Endothelial cell of umbilical vein (primary cell): Measurements from ENCODE around the gene MCOLN3. TPM values are rescaled to one million over a fixed set of nuclear protein-coding genes. Genes with fewer than 3 reads are reported as not detected.

Experiments
- BruUV-seq: library from RNA; stranded (reverse); fragments of 400-500 nt; replicated peaks from 2 replicates; lab custom pipeline; 2021; lab: Mats Ljungman, UMichigan
- CTCF ChIA-PET: fragments of 300-600, 350-600 bp; sonication (Branson Sonifier 250); formaldehyde crosslinking; loops from one replicate; lab custom pipeline; 2021; ENCODE audit warnings: antibody characterized with exemption, inconsistent platforms; lab: Charles Lee
- POLR2A ChIA-PET: fragments of 300-600, 350-600 bp; sonication (Branson Sonifier 250); formaldehyde crosslinking; loops from one replicate; lab custom pipeline; 2021; ENCODE audit warnings: antibody characterized with exemption, inconsistent platforms; lab: Charles Lee
- DNase-seq: peaks from one replicate; pipeline ENCODE4 v3.0.0-alpha.2; 2011; ENCODE audit warnings: low read depth, low spot score
- FAIRE-seq: peaks from 2 replicates; lab custom pipeline; 2011; peaks lifted over from hg19 to GRCh38; lab: Jason Lieb, UNC
- H2AFZ ChIP-seq: 2 replicates; pipeline ENCODE4 v1.6.0; 2012; ENCODE audit warnings: low read depth, low read length, control low read depth, inconsistent platforms
- H3K27ac ChIP-seq: 2 replicates; pipeline ENCODE4 v1.5.1; 2011; ENCODE audit warnings: low read depth, mild to moderate bottlenecking, control low read depth, low read length, moderate library complexity; ENCODE audit not compliant: insufficient read depth
- H3K27me3 ChIP-seq, 2 experiments: 2 replicates each; pipeline versions ENCODE4 v1.6.0 to v1.6.1; 2011; ENCODE audit warnings: low read length in 2 of 2, mixed read lengths in 1 of 2; ENCODE audit not compliant: control insufficient read depth in 2 of 2, insufficient read depth in 2 of 2
- H3K36me3 ChIP-seq, 2 experiments: 2 replicates in 1 of 2; 3 replicates in 1 of 2; pipeline ENCODE4 v1.5.1; 2011; ENCODE audit warnings: low read length in 2 of 2, mild to moderate bottlenecking in 1 of 2, moderate library complexity in 1 of 2; ENCODE audit not compliant: control insufficient read depth in 2 of 2, insufficient read depth in 2 of 2; ENCODE audit errors: extremely low read depth in 1 of 2
- H3K4me1 ChIP-seq: 3 replicates; pipeline ENCODE4 v1.5.1; 2011; ENCODE audit warnings: mild to moderate bottlenecking, low read length; ENCODE audit not compliant: control insufficient read depth, insufficient read depth; ENCODE audit errors: extremely low read depth
- H3K4me2 ChIP-seq: 2 replicates; pipeline ENCODE4 v1.6.1; 2011; ENCODE audit warnings: low read length, control low read depth, mixed read lengths; ENCODE audit not compliant: insufficient read depth
- H3K4me3 ChIP-seq, 3 experiments: fragments of 200-600 bp in 1 of 3; sonication (generic), shearing (Covaris generic) in 1 of 3; replicated peaks in 1 of 3; 2 replicates each; pipeline ENCODE4 v1.5.1; 2011 to 2016; ENCODE audit warnings: control low read depth in 3 of 3, low read length in 3 of 3, mild to moderate bottlenecking in 2 of 3, inconsistent platforms in 1 of 3, low read depth in 1 of 3, moderate library complexity in 1 of 3; ENCODE audit not compliant: insufficient read depth in 1 of 3
- H3K79me2 ChIP-seq: 2 replicates; pipeline ENCODE4 v1.6.0; 2012; ENCODE audit warnings: low read length, inconsistent platforms; ENCODE audit not compliant: control insufficient read depth, insufficient read depth
- H3K9ac ChIP-seq: replicated peaks from 2 replicates; pipeline ENCODE3; 2011; ENCODE audit warnings: low read length, control low read depth; ENCODE audit not compliant: insufficient read depth; ENCODE audit errors: extremely low read depth
- H3K9me1 ChIP-seq: replicated peaks from 3 replicates; pipeline ENCODE4 v1.6.0; 2011; ENCODE audit warnings: mild to moderate bottlenecking, low read length; ENCODE audit not compliant: control insufficient read depth, insufficient read depth; ENCODE audit errors: extremely low read depth
- H3K9me3 ChIP-seq: replicated peaks from 2 replicates; pipeline ENCODE4 v1.5.1; 2012; ENCODE audit warnings: low read length, inconsistent platforms; ENCODE audit not compliant: control insufficient read depth, insufficient read depth
- H4K20me1 ChIP-seq: replicated peaks from 2 replicates; pipeline ENCODE3; 2011; ENCODE audit warnings: mild to moderate bottlenecking, low read length; ENCODE audit not compliant: control insufficient read depth, insufficient read depth; ENCODE audit errors: extremely low read depth
- EZH2 ChIP-seq: IDR thresholded peaks from 2 replicates; pipeline ENCODE4 v1.6.1; 2012; ENCODE audit warnings: borderline replicate concordance, low read depth, mild to moderate bottlenecking, moderate library complexity, low read length, inconsistent platforms; ENCODE audit not compliant: severe bottlenecking
- FOS ChIP-seq: IDR thresholded peaks from 2 replicates; pipeline ENCODE4 v1.6.1; 2011; ENCODE audit warnings: mild to moderate bottlenecking, low read length, moderate library complexity, borderline replicate concordance; ENCODE audit not compliant: insufficient read depth
- GATA2 ChIP-seq: IDR thresholded peaks from 2 replicates; pipeline ENCODE4 v1.7.0; 2011; ENCODE audit warnings: low read depth, mild to moderate bottlenecking, moderate library complexity, mixed read lengths, low read length; ENCODE audit not compliant: insufficient read length, insufficient read depth
- JUN ChIP-seq: IDR thresholded peaks from 2 replicates; pipeline ENCODE4 v1.6.1; 2011; ENCODE audit warnings: borderline replicate concordance, low read depth; ENCODE audit not compliant: insufficient read length, insufficient read depth
- MAX ChIP-seq: IDR thresholded peaks from 2 replicates; pipeline ENCODE4 v1.6.1; 2011; ENCODE audit not compliant: insufficient read depth, insufficient read length
- MYC ChIP-seq: IDR thresholded peaks from one replicate; pipeline ENCODE4 v1.6.1; 2011; ENCODE audit warnings: mild to moderate bottlenecking, low read depth, low read length
- POLR2A ChIP-seq: IDR thresholded peaks from 2 replicates; pipeline ENCODE4 v1.6.1; 2012; ENCODE audit warnings: low read depth, mild to moderate bottlenecking, control low read depth, low read length
- POLR2AphosphoS5 ChIP-seq: IDR thresholded peaks from 2 replicates; pipeline ENCODE4 v1.6.1; 2012; ENCODE audit warnings: low read depth, mild to moderate bottlenecking, control low read depth, low read length, moderate library complexity; ENCODE audit not compliant: insufficient read depth
- dilution Hi-C: fragments of 300-500 bp; cut with MboI; formaldehyde crosslinking; loops from one replicate; pipeline ENCODE4 v1.15.0; 2019; ENCODE audit warnings: low sequenced_read_pairs; ENCODE audit not compliant: extremely low pct_ligation_motif_present
- intact Hi-C: fragments of 100-400 bp; cut with micrococcal nuclease; formaldehyde crosslinking; loops from one replicate; pipeline ENCODE4 v1.10.0; 2022
- polyA plus RNA-seq, 4 experiments: library from polyadenylated mRNA; depleted of rRNA in 3 of 4; stranded (reverse) in 3 of 4; unstranded in 1 of 4; fragments of >200 nt; gene quantifications; 2 replicates each; pipeline versions ENCODE4 v1.2.1 to v1.2.3, GENCODE V29; 2011 to 2012; ENCODE audit warnings: missing spikeins in 1 of 4
- total RNA-seq: library from RNA; stranded (reverse); gene quantifications from 2 replicates; pipeline ENCODE4 v1.2.3, GENCODE V29; 2021
- TF ChIP-seq, protein P1 (sequence below), 2 donors: IDR thresholded peaks; 1 replicate in 1 of 2; 2 replicates in 1 of 2; pipeline ENCODE4 v1.5.1; 2011; ENCODE audit warnings: low read length in 2 of 2, mild to moderate bottlenecking in 2 of 2, moderate library complexity in 2 of 2, control low read depth in 1 of 2, inconsistent platforms in 1 of 2, low read depth in 1 of 2; ENCODE audit not compliant: insufficient read depth in 1 of 2; ENCODE audit errors: extremely low read depth in 1 of 2

MCOLN3 gene
- total and polyA plus RNA-seq, 2 donors (not counting 3 experiments of a cell fraction or from before 2014, with no cell fraction given) = 0.06 TPM; not detected in 1

DNA sequence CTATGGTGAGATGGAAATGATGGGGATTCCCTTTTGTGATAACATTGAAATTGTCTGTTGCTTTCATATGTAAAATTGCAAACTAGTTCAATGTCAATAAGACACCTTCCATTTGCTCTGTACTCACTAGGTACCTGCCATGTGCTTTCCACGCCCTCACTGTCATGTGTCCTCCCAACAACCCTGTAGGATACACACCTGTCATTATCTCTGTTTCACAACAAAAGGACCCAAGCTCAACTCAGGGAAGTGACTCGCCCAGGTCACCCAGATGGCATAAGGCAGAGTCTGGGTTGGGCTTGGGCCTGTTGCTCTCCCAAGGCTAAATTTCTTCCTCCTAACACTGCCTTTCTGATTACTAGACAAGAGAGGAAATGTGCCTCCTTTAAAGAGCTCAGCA lies 45.3 kb upstream of the MCOLN3 start:
- ChIA-PET CTCF (interaction anchor here (1.3 kb wide), 1 partner anchor 15 kb away, joined by 3 read pairs; no protein-coding TSS in a partner anchor), POLR2A (no interaction called here)
- no peaks in the 10 kb centered on the region for H3K4me1 ChIP-seq
- H2AFZ ChIP-seq = no peak overlapping the region
- TF ChIP-seq, protein P1, sequence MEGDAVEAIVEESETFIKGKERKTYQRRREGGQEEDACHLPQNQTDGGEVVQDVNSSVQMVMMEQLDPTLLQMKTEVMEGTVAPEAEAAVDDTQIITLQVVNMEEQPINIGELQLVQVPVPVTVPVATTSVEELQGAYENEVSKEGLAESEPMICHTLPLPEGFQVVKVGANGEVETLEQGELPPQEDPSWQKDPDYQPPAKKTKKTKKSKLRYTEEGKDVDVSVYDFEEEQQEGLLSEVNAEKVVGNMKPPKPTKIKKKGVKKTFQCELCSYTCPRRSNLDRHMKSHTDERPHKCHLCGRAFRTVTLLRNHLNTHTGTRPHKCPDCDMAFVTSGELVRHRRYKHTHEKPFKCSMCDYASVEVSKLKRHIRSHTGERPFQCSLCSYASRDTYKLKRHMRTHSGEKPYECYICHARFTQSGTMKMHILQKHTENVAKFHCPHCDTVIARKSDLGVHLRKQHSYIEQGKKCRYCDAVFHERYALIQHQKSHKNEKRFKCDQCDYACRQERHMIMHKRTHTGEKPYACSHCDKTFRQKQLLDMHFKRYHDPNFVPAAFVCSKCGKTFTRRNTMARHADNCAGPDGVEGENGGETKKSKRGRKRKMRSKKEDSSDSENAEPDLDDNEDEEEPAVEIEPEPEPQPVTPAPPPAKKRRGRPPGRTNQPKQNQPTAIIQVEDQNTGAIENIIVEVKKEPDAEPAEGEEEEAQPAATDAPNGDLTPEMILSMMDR (IDR thresholded peaks at IDR 0.05; ENCODE audit: extremely low read depth in 1 of 2, insufficient read depth in 1 of 2, low read depth in 1 of 2, low read length in 2 of 2) = no peak
- TF ChIP-seq MYC (no peak), POLR2AphosphoS5 (no peak), EZH2 (no peak), FOS (no peak), JUN (no peak), GATA2 (no peak), POLR2A (no peak), MAX (no peak)
- no peak overlapping the region for H3K9ac ChIP-seq
- H3K9me1 ChIP-seq = no peaks in the 10 kb centered on the region
- FAIRE-seq (no peak), DNase-seq (no peak)
- no peak overlapping the region for H3K4me2 ChIP-seq
- no peaks in the 10 kb centered on the region for H3K79me2 ChIP-seq
- H3K4me3 ChIP-seq = no peak overlapping the region
- H3K27ac ChIP-seq = no peak overlapping the region
- intact Hi-C loops = no loop called here
- H3K9me3 ChIP-seq = no peaks in the 10 kb centered on the region
- dilution Hi-C loops = no loop called here
- H3K27me3 ChIP-seq = peaks cover 10 to 48% of the 10 kb centered on the region in 2 experiments
- no TSS peak for BruUV-seq
- no peaks in the 10 kb centered on the region for H4K20me1 ChIP-seq
- no peaks in the 10 kb centered on the region for H3K36me3 ChIP-seq
